ENCODE measurements around the gene CCDC171. TPM values are rescaled to one million over a fixed set of nuclear protein-coding genes. Genes with fewer than 3 reads are reported as not detected.

The CCDC171 gene
- total RNA-seq, 2 donors from 2014 or later = 0.90 to 1.4 TPM

- TF ChIP-seq, protein P1, sequence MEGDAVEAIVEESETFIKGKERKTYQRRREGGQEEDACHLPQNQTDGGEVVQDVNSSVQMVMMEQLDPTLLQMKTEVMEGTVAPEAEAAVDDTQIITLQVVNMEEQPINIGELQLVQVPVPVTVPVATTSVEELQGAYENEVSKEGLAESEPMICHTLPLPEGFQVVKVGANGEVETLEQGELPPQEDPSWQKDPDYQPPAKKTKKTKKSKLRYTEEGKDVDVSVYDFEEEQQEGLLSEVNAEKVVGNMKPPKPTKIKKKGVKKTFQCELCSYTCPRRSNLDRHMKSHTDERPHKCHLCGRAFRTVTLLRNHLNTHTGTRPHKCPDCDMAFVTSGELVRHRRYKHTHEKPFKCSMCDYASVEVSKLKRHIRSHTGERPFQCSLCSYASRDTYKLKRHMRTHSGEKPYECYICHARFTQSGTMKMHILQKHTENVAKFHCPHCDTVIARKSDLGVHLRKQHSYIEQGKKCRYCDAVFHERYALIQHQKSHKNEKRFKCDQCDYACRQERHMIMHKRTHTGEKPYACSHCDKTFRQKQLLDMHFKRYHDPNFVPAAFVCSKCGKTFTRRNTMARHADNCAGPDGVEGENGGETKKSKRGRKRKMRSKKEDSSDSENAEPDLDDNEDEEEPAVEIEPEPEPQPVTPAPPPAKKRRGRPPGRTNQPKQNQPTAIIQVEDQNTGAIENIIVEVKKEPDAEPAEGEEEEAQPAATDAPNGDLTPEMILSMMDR (IDR thresholded peaks at IDR 0.05) = no peak
- no peak overlapping the region for H3K27ac ChIP-seq
- no peaks in the 10 kb centered on the region for H3K36me3 ChIP-seq
- H3K4me1 ChIP-seq = no peaks in the 10 kb centered on the region
- no peaks in the 10 kb centered on the region for H3K27me3 ChIP-seq
- DNase-seq (ENCODE audit: low spot score) = no peak
- H3K9me3 ChIP-seq = no peaks in the 10 kb centered on the region
- H3K4me3 ChIP-seq = no peak overlapping the region
Measured at GRCh38 chr9:15944341-15944740, 391.5 kb downstream of the CCDC171 start.

DNA sequence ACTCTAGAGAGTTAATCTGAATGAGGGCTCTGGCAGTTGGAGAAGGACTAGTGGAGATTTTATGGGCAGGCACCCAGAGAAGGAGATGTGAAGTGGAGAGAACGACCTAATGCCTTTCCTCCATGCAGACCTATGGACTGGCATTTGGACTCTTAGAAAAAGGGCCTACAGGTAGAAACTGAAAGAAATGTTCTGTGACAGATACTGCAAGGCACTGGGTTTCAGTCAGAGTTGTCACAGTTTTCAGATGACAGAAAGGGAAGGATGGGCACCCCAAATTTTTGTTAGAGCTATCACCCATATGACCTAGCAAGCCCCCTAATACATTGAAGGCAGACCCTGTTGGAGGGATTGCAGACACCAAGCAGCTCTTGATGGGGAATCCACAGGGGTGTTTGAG, 406.8 kb downstream of the CCDC171 start:
- Histone ChIP-seq H3K36me3 (no peaks in the 10 kb centered on the region), H3K27me3 (no peaks in the 10 kb centered on the region), H3K4me1 (no peaks in the 10 kb centered on the region), H3K27ac (no peak overlapping the region), H3K4me3 (no peak overlapping the region), H3K9me3 (no peaks in the 10 kb centered on the region)
- no peak for DNase-seq (ENCODE audit: low spot score)
- TF ChIP-seq, protein P1 (IDR thresholded peaks at IDR 0.05) = no peak

DNA sequence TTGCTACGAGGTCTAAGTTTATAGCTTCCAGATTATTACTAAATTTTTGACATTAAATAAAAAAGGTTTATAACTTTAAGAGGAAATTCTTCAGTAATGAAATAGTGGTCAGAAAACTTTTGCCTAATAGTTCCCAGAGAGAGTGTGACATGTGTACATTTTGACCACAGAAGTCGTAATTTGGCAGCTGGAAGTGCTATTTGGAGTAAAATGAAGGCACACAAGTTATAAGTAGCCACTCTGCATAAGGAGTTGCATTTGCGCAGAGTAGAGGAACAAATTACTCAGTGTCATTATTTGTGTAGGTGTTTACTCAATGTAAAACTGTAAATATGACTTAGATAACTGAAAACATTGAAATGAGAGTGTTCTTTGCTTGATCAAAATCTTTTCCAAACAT, 408.4 kb downstream of the CCDC171 start:
- Histone ChIP-seq H3K4me1 (no peaks in the 10 kb centered on the region), H3K36me3 (no peaks in the 10 kb centered on the region), H3K4me3 (no peak overlapping the region), H3K9me3 (no peaks in the 10 kb centered on the region), H3K27ac (no peak overlapping the region), H3K27me3 (no peaks in the 10 kb centered on the region)
- TF ChIP-seq, protein P1 (IDR thresholded peaks at IDR 0.05) = no peak
- DNase-seq (ENCODE audit: low spot score) = no peak

GRCh38 chr9:15965246-15965745, 412.5 kb downstream of the CCDC171 start:
- Histone ChIP-seq H3K27me3 (no peaks in the 10 kb centered on the region), H3K27ac (no peak overlapping the region), H3K4me1 (no peaks in the 10 kb centered on the region), H3K4me3 (no peak overlapping the region), H3K9me3 (no peaks in the 10 kb centered on the region), H3K36me3 (no peaks in the 10 kb centered on the region)
- TF ChIP-seq, protein P1 (IDR thresholded peaks at IDR 0.05) = no peak
- no peak for DNase-seq (ENCODE audit: low spot score)

DNA sequence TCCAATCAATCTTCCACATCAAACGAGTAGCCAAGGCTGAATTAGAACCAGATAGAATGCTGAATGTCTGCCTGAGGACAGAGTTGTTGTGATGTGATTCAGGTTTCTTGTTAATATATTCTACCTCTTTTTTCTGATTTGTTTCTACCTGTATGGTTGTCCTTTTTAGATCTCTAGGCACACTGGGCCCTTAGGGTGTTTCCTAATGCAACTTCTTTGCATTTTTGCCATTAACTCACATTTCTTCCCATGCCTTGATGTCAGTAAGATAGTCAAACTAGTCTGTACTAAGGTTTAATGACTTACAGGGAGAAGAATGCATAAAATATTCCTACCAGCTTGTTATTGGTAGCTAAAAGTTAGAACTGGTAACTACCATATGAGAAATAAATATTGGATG, 413.6 kb downstream of the CCDC171 start:
- TF ChIP-seq, protein P1 (IDR thresholded peaks at IDR 0.05) = no peak
- H3K4me1 ChIP-seq = no peaks in the 10 kb centered on the region
- H3K36me3 ChIP-seq = no peaks in the 10 kb centered on the region
- no peaks in the 10 kb centered on the region for H3K9me3 ChIP-seq
- DNase-seq (ENCODE audit: low spot score) = no peak
- no peaks in the 10 kb centered on the region for H3K27me3 ChIP-seq
- H3K27ac ChIP-seq = no peak overlapping the region
- H3K4me3 ChIP-seq = no peak overlapping the region

DNA sequence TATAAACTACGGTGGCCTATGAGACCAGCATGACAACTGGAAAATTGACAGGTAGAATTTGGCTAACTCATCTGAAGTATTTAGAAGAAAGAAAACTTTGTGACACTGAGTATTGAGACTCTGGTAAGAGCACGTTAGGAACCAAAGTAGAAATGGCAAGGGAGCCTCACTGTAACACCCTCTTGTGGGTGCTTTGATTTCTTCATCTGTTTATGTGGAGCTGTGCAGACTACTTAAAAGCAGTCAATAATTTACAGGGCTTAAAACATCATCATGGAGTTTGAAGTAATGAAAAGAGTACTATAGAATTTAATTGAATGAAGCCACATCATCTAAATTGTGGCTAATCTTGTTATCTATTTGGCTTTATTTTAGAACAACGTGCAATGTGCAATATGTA, 414.2 kb downstream of the CCDC171 start:
- Histone ChIP-seq H3K9me3 (no peaks in the 10 kb centered on the region), H3K36me3 (no peaks in the 10 kb centered on the region), H3K4me3 (no peak overlapping the region), H3K4me1 (no peaks in the 10 kb centered on the region), H3K27ac (no peak overlapping the region), H3K27me3 (no peaks in the 10 kb centered on the region)
- DNase-seq (ENCODE audit: low spot score) = no peak
- TF ChIP-seq, protein P1 (IDR thresholded peaks at IDR 0.05) = no peak

Data from right atrium auricular region (tissue), 2 donors.